GM20000 (cell line): ENCODE data around the gene OR12D2.

Source experiments
- DNase-seq: peaks from one replicate; pipeline ENCODE4 v3.0.0; 2012; ENCODE audit warnings: low spot score
- TF ChIP-seq, protein P1 (sequence below): IDR thresholded peaks from 2 replicates; pipeline ENCODE4 v1.5.1; 2012; ENCODE audit warnings: mild to moderate bottlenecking, control low read depth; ENCODE audit errors: extremely low read depth, missing control alignments

The OR12D2 gene

GRCh38 chr6:29399525-29399924 lies 4.1 kb downstream of the OR12D2 start:
- TF ChIP-seq, protein P1, sequence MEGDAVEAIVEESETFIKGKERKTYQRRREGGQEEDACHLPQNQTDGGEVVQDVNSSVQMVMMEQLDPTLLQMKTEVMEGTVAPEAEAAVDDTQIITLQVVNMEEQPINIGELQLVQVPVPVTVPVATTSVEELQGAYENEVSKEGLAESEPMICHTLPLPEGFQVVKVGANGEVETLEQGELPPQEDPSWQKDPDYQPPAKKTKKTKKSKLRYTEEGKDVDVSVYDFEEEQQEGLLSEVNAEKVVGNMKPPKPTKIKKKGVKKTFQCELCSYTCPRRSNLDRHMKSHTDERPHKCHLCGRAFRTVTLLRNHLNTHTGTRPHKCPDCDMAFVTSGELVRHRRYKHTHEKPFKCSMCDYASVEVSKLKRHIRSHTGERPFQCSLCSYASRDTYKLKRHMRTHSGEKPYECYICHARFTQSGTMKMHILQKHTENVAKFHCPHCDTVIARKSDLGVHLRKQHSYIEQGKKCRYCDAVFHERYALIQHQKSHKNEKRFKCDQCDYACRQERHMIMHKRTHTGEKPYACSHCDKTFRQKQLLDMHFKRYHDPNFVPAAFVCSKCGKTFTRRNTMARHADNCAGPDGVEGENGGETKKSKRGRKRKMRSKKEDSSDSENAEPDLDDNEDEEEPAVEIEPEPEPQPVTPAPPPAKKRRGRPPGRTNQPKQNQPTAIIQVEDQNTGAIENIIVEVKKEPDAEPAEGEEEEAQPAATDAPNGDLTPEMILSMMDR, result no peak
- DNase-seq, result no peak

GRCh38 chr6:29403801-29404200 lies 8.4 kb downstream of the OR12D2 start:
- DNase-seq, result no peak
- TF ChIP-seq, protein P1, result no peak

DNA sequence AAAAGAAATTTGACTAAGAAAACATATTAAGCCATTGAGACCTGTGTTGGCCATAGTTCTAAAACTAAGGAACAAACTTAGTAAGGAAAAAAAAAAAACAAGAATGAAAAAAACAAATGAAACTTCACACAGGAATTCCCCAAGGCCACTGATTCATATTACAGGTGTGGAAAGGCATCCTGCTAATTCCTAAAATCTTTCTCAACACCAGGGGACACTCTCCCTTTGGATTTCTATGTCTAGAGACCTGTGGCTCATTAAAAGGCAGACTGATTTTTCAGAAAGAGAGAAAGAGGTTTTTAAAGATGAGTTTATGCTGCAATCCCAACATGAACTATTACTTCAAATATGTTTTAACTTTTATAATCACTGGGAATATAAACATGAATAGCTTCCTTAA lies 19.2 kb downstream of the OR12D2 start, which contains the start of gene OR12D1:
Gene OR12D1, plus strand, starts transcription at position 341 of the 400 bp plus-strand sequence.
- DNase-seq, result no peak

GRCh38 chr6:29419516-29419915 lies 24.1 kb downstream of the OR12D2 start:
- TF ChIP-seq, protein P1, result no peak
- no peak for DNase-seq

More for the DNA sequence above, 19.2 kb downstream of the OR12D2 start, which contains the start of gene OR12D1:
- TF ChIP-seq, protein P1, result no peak

- TF ChIP-seq, protein P1, result no peak
- DNase-seq, result no peak
These were observed 28.7 kb downstream of the OR12D2 start for GRCh38 chr6:29424168-29424567.

DNA sequence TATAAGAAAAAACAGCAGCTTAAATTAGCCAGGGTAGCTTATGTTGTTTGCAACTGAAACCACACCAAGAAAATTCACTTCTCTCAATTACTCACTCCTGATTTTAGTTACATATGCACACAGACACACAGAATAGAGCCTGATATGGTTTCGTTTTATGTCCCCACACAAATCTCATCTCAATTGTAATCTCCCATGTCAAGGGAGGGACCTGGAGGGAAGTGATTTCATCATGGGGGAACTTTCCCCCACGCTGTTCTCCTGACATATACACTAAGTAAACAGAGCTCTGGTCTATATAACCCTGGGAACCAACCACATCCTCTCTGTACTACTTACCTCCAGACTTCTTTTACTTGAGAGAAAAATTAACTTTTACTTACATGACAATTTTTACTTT lies 29.1 kb downstream of the OR12D2 start:
- no peak for DNase-seq
- TF ChIP-seq, protein P1, result no peak

- no peak for DNase-seq
- TF ChIP-seq, protein P1, result no peak
These were observed 29.6 kb downstream of the OR12D2 start for GRCh38 chr6:29425075-29425474.
